Fibroblast of lung (primary cell): Measurements from ENCODE around the gene ZNF521. TPM values are rescaled to one million over a fixed set of nuclear protein-coding genes. Genes with fewer than 3 reads are reported as not detected.

Source experiments
- DNase-seq, 2 donors: peaks; one replicate each; pipeline versions ENCODE4 v3.0.0 to v3.0.0-alpha.2; 2010; ENCODE audit warnings: low read depth in 2 of 2
- H2AFZ ChIP-seq: 2 replicates; pipeline ENCODE4 v1.5.1; 2012; ENCODE audit warnings: low read length, control low read depth, inconsistent platforms
- H3K27ac ChIP-seq: 2 replicates; pipeline ENCODE4 v1.5.1; 2011; ENCODE audit warnings: low read length, control low read depth; ENCODE audit not compliant: insufficient read depth
- H3K27me3 ChIP-seq: 2 replicates; pipeline ENCODE4 v1.5.1; 2011; ENCODE audit warnings: mild to moderate bottlenecking, low read length; ENCODE audit not compliant: control insufficient read depth, insufficient read depth
- H3K36me3 ChIP-seq: 2 replicates; pipeline ENCODE4 v1.5.1; 2011; ENCODE audit warnings: low read length; ENCODE audit not compliant: control insufficient read depth, insufficient read depth
- H3K4me1 ChIP-seq: 2 replicates; pipeline ENCODE4 v1.5.1; 2011; ENCODE audit warnings: low read length; ENCODE audit not compliant: control insufficient read depth, insufficient read depth; ENCODE audit errors: extremely low read depth
- H3K4me2 ChIP-seq: 2 replicates; pipeline ENCODE4 v1.5.1; 2011; ENCODE audit warnings: low read length, control low read depth; ENCODE audit not compliant: insufficient read depth; ENCODE audit errors: extremely low read depth
- H3K4me3 ChIP-seq, 4 experiments: fragments of 200-600 bp in 1 of 4; sonication (generic) in 1 of 4; replicated peaks in 1 of 4; 2 replicates each; pipeline ENCODE4 v1.5.1; 2011 to 2016; ENCODE audit warnings: low read length in 4 of 4, low read depth in 3 of 4, mild to moderate bottlenecking in 3 of 4, control low read depth in 2 of 4, inconsistent platforms in 1 of 4, mixed read lengths in 1 of 4; ENCODE audit not compliant: insufficient read depth in 1 of 4; ENCODE audit errors: control extremely low read depth in 1 of 4
- H3K79me2 ChIP-seq: 2 replicates; pipeline ENCODE4 v1.5.1; 2012; ENCODE audit warnings: mild to moderate bottlenecking, low read length, inconsistent platforms; ENCODE audit not compliant: control insufficient read depth, insufficient read depth
- H3K9ac ChIP-seq: 2 replicates; pipeline ENCODE4 v1.5.1; 2011; ENCODE audit warnings: mild to moderate bottlenecking, low read length, control low read depth; ENCODE audit not compliant: insufficient read depth
- H3K9me3 ChIP-seq: 2 replicates; pipeline ENCODE4 v1.5.1; 2012; ENCODE audit warnings: low read depth, low read length; ENCODE audit not compliant: control insufficient read depth, insufficient read depth
- H4K20me1 ChIP-seq: 2 replicates; pipeline ENCODE4 v1.5.1; 2011; ENCODE audit warnings: low read length; ENCODE audit not compliant: control insufficient read depth, insufficient read depth; ENCODE audit errors: extremely low read depth
- EZH2 ChIP-seq: IDR thresholded peaks from 2 replicates; pipeline ENCODE4 v1.5.1; 2012; ENCODE audit warnings: low read length, control low read depth, mild to moderate bottlenecking; ENCODE audit errors: missing control alignments
- polyA plus RNA-seq, 2 donors: library from polyadenylated mRNA; depleted of rRNA in 1 of 2; stranded (reverse) in 1 of 2; unstranded in 1 of 2; fragments of >200 nt; gene quantifications; 2 replicates each; pipeline ENCODE4 v1.2.1, GENCODE V29; 2011 to 2012; ENCODE audit warnings: missing spikeins in 1 of 2
- total RNA-seq: library from RNA; depleted of rRNA; stranded (reverse); fragments of >200 nt; gene quantifications from 2 replicates; pipeline ENCODE4 v1.2.1, GENCODE V29; 2014
- TF ChIP-seq, protein P1 (sequence below), 2 donors: IDR thresholded peaks in 1 of 2; conservative IDR thresholded peaks in 1 of 2; 1 replicate in 1 of 2; 2 replicates in 1 of 2; pipeline ENCODE4 v1.5.1; 2011 to 2012; ENCODE audit warnings: low read length in 2 of 2, control low read depth in 1 of 2, inconsistent platforms in 1 of 2, low read depth in 1 of 2, mild to moderate bottlenecking in 1 of 2

ZNF521 gene
- total and polyA plus RNA-seq, 2 donors (not counting 1 experiment from before 2014, with no cell fraction given): 25.2 to 43.6 TPM

DNA sequence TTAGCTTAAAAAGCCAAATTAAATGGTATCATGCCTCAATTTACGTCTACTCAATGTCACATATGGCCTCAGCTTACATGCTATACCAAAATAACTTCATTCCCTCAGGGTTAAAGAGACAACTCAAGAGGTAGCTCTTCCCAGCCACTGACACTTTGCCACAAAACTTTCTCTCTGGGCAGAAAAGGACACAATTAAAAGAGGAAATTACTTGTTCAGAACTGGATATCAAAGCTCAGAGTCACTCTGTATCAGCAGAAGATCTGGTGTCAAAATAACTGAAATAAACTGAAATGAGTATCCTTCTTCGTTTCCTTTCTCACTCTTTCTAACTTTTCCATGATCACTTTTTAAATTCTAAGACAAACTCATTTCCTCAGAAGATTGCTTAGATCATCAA, 108.7 kb downstream of the ZNF521 start:
- H2AFZ ChIP-seq: no peak overlapping the region
- no peaks in the 10 kb centered on the region for H3K36me3 ChIP-seq
- H3K4me3 ChIP-seq: no peak overlapping the region
- peaks cover 21% of the 10 kb centered on the region for H3K4me1 ChIP-seq
- no peaks in the 10 kb centered on the region for H3K27me3 ChIP-seq
- no peaks in the 10 kb centered on the region for H3K9me3 ChIP-seq
- no peaks in the 10 kb centered on the region for H4K20me1 ChIP-seq
- H3K27ac ChIP-seq: no peak overlapping the region
- no peak for DNase-seq
- TF ChIP-seq, protein P1, sequence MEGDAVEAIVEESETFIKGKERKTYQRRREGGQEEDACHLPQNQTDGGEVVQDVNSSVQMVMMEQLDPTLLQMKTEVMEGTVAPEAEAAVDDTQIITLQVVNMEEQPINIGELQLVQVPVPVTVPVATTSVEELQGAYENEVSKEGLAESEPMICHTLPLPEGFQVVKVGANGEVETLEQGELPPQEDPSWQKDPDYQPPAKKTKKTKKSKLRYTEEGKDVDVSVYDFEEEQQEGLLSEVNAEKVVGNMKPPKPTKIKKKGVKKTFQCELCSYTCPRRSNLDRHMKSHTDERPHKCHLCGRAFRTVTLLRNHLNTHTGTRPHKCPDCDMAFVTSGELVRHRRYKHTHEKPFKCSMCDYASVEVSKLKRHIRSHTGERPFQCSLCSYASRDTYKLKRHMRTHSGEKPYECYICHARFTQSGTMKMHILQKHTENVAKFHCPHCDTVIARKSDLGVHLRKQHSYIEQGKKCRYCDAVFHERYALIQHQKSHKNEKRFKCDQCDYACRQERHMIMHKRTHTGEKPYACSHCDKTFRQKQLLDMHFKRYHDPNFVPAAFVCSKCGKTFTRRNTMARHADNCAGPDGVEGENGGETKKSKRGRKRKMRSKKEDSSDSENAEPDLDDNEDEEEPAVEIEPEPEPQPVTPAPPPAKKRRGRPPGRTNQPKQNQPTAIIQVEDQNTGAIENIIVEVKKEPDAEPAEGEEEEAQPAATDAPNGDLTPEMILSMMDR (conservative IDR thresholded peaks at IDR 0.05 in 1 of 2, IDR thresholded peaks at IDR 0.05 in 1 of 2; ENCODE audit: low read depth in 1 of 2, low read length in 2 of 2): no peak
- TF ChIP-seq EZH2: no peak
- H3K79me2 ChIP-seq: no peaks in the 10 kb centered on the region
- H3K9ac ChIP-seq: no peak overlapping the region
- no peak overlapping the region for H3K4me2 ChIP-seq

DNA sequence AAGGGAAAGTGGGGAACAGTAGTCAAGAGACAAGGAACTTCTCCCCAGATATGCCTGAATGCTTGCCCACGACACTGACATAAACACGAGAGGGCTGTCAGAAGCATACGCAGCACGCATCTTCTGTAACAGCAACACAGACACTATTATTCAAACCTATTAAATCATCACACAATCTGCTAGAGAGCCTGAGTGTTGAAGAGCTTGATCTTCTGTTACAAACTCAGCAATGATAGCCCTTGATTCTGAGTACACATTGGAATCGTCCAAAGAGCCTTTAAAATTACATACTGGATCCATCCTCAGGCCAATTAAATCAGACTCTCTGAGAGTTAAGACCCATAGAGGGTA, 111.6 kb downstream of the ZNF521 start:
- Histone ChIP-seq H3K36me3 (no peaks in the 10 kb centered on the region), H3K4me3 (no peak overlapping the region), H3K4me2 (no peak overlapping the region), H3K4me1 (peaks cover 16% of the 10 kb centered on the region), H3K9me3 (no peaks in the 10 kb centered on the region), H3K27ac (no peak overlapping the region), H3K79me2 (no peaks in the 10 kb centered on the region), H3K9ac (no peak overlapping the region), H3K27me3 (no peaks in the 10 kb centered on the region), H2AFZ (no peak overlapping the region), H4K20me1 (no peaks in the 10 kb centered on the region)
- no peak for DNase-seq
- TF ChIP-seq, protein P1 (conservative IDR thresholded peaks at IDR 0.05 in 1 of 2, IDR thresholded peaks at IDR 0.05 in 1 of 2; ENCODE audit: low read depth in 1 of 2, low read length in 2 of 2): no peak
- TF ChIP-seq EZH2: no peak

DNA sequence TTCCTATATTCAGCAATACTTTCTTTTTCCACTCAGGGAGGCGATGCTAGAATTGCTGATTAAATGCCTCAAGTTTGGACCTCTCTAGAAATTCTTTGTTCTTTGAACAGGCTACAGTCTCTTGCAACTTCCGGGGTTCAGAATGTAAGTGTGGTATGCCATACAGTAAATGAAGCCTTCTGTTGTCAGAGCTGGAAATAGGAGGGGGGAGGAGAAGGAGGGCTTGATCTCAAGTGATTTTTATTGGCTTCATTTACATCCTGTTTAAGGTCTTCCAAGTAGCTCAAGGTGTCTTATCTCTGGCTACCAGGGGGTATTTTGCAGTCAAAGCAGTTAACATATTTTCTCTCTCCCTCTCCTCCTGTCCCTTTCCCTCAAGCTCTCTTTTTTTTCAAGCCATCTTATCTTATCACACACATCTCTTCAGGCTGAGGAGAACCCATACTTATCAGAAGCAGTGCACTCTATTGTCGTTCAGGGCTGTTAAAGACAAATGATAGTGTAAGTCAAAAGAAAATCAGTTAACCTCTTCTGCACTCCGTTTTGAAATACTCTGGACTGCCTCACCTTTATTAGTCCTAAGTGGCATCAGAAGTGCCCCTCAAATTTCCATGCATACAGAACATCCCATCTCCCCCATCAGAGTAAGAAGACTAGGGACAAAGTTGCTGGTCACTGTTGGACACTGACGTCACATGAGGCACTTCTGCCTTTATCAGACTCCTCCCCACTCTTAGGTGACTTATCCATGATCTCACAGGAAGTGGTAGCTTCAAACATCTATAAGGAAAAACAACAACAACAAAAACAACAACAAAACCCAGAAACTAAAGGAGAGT, 112.2 kb downstream of the ZNF521 start:
- Histone ChIP-seq H3K4me2 (no peak overlapping the region), H3K9me3 (no peaks in the 10 kb centered on the region), H3K9ac (no peak overlapping the region), H3K36me3 (no peaks in the 10 kb centered on the region), H3K79me2 (no peaks in the 10 kb centered on the region), H4K20me1 (no peaks in the 10 kb centered on the region), H3K27ac (no peak overlapping the region), H3K4me1 (peaks cover 10% of the 10 kb centered on the region), H3K27me3 (no peaks in the 10 kb centered on the region), H2AFZ (no peak overlapping the region), H3K4me3 (no peak overlapping the region)
- TF ChIP-seq, protein P1 (conservative IDR thresholded peaks at IDR 0.05 in 1 of 2, IDR thresholded peaks at IDR 0.05 in 1 of 2; ENCODE audit: low read depth in 1 of 2, low read length in 2 of 2): no peak
- TF ChIP-seq EZH2: no peak
- DNase-seq: peak; percentile 39 to 67
